ENCODE measurements around the gene TLCD1.

TLCD1 gene

GRCh38 chr17:28700830-28701492 lies 25.1 kb downstream of the TLCD1 start:
- no peak for DNase-seq (ENCODE audit: low read depth)
- no peak overlapping the region for H3K4me3 ChIP-seq (ENCODE audit: low read length)
- no peak for TF ChIP-seq CTCF (conservative IDR thresholded peaks at IDR 0.05; ENCODE audit: low read length)

GRCh38 chr17:28700278-28700677 lies 25.8 kb downstream of the TLCD1 start:
- no peak overlapping the region for H3K4me3 ChIP-seq (ENCODE audit: low read length)
- DNase-seq (ENCODE audit: low read depth), result no peak
- TF ChIP-seq CTCF (conservative IDR thresholded peaks at IDR 0.05; ENCODE audit: low read length), result no peak

GRCh38 chr17:28698253-28698941 lies 27.6 kb downstream of the TLCD1 start:
- peak; percentile 43 for DNase-seq (ENCODE audit: low read depth)
- TF ChIP-seq CTCF (conservative IDR thresholded peaks at IDR 0.05; ENCODE audit: low read length), result no peak
- no peak overlapping the region for H3K4me3 ChIP-seq (ENCODE audit: low read length)

- TF ChIP-seq CTCF (conservative IDR thresholded peaks at IDR 0.05; ENCODE audit: low read length), result no peak
- no peak overlapping the region for H3K4me3 ChIP-seq (ENCODE audit: low read length)
- no peak for DNase-seq (ENCODE audit: low read depth)
Measured at GRCh38 chr17:28693869-28694268, 32.2 kb downstream of the TLCD1 start.

GRCh38 chr17:28689011-28689410 lies 37.0 kb downstream of the TLCD1 start:
- TF ChIP-seq CTCF (conservative IDR thresholded peaks at IDR 0.05; ENCODE audit: low read length), result no peak
- H3K4me3 ChIP-seq (ENCODE audit: low read length), result no peak overlapping the region
- DNase-seq (ENCODE audit: low read depth), result no peak

- no peak for DNase-seq (ENCODE audit: low read depth)
- no peak overlapping the region for H3K4me3 ChIP-seq (ENCODE audit: low read length)
- no peak for TF ChIP-seq CTCF (conservative IDR thresholded peaks at IDR 0.05; ENCODE audit: low read length)
Measured at GRCh38 chr17:28688481-28688880, 37.6 kb downstream of the TLCD1 start.

GRCh38 chr17:28686296-28686695 lies 39.7 kb downstream of the TLCD1 start:
- no peak for DNase-seq (ENCODE audit: low read depth)
- no peak for TF ChIP-seq CTCF (conservative IDR thresholded peaks at IDR 0.05; ENCODE audit: low read length)

More at GRCh38 chr17:28686296-28686695, 39.7 kb downstream of the TLCD1 start:
- H3K4me3 ChIP-seq (ENCODE audit: low read length), result no peak overlapping the region
